ENCODE data around the gene HSPA4.

GRCh38 chr5:133122711-133123110 lies 70.9 kb downstream of the HSPA4 start:
- TF ChIP-seq EZH2 (IDR thresholded peaks at IDR 0.05; ENCODE audit: insufficient read depth, poor library complexity, severe bottlenecking) (no peak), EZH2phosphoT487 (IDR thresholded peaks at IDR 0.05; ENCODE audit: insufficient read depth, low read depth) (no peak)
